WTC11 (cell line): ENCODE measurements around the gene ZNF41.
"Not testable (repeated sequence)": the region's sequence is repeated elsewhere in the genome, so short reads cannot be mapped to it uniquely, and the experiment has no call there.

Experiments
- PREB ChIP-seq: sonication (generic); formaldehyde crosslinking; IDR thresholded peaks from 2 replicates; pipeline ENCODE4 v1.8.1; 2022; ENCODE audit warnings: mild to moderate bottlenecking, missing genetic modification reagents, moderate library complexity, borderline replicate concordance
- ZNF317 ChIP-seq: sonication (generic); formaldehyde crosslinking; IDR thresholded peaks from 2 replicates; pipeline ENCODE4 v1.8.1; 2023; ENCODE audit warnings: low read depth, mild to moderate bottlenecking, moderate library complexity, missing genetic modification reagents, borderline replicate concordance
- TF ChIP-seq, protein P1 (sequence below): fragments of 200-600 bp; IDR thresholded peaks from 2 replicates; pipeline ENCODE4 v1.8.0; 2022; ENCODE audit warnings: antibody characterized with exemption

GRCh38 chrX:47492133-47492532 is 9.1 kb upstream of the ZNF41 start:
- TF ChIP-seq, protein P1, sequence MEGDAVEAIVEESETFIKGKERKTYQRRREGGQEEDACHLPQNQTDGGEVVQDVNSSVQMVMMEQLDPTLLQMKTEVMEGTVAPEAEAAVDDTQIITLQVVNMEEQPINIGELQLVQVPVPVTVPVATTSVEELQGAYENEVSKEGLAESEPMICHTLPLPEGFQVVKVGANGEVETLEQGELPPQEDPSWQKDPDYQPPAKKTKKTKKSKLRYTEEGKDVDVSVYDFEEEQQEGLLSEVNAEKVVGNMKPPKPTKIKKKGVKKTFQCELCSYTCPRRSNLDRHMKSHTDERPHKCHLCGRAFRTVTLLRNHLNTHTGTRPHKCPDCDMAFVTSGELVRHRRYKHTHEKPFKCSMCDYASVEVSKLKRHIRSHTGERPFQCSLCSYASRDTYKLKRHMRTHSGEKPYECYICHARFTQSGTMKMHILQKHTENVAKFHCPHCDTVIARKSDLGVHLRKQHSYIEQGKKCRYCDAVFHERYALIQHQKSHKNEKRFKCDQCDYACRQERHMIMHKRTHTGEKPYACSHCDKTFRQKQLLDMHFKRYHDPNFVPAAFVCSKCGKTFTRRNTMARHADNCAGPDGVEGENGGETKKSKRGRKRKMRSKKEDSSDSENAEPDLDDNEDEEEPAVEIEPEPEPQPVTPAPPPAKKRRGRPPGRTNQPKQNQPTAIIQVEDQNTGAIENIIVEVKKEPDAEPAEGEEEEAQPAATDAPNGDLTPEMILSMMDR: not testable (repeated sequence)
- not testable (repeated sequence) for TF ChIP-seq PREB (CRISPR knock-in tag); ZNF317
